ENCODE measurements around the gene GNAI2.
A peak's percentile ranks its signal among the peaks of the same experiment; 100 is the strongest.

The GNAI2 gene

GRCh38 chr3:50245831-50246516 is 10.0 kb downstream of the GNAI2 start:
- Histone ChIP-seq H3K36me3 (ENCODE audit: insufficient read depth, low read length) (peaks cover 16% of the 10 kb centered on the region), H3K27me3 (ENCODE audit: insufficient read depth, low read length) (no peaks in the 10 kb centered on the region), H3K27ac (ENCODE audit: low read depth, low read length) (peak overlapping the region; percentile 93), H3K4me3 (ENCODE audit: low read length) (peak overlapping the region; percentile 31), H3K4me1 (ENCODE audit: insufficient read depth, low read length) (peaks cover 36% of the 10 kb centered on the region), H3K9me3 (ENCODE audit: insufficient read depth, low read depth, low read length) (no peaks in the 10 kb centered on the region), H3K9ac (ENCODE audit: low read depth, low read length) (peak overlapping the region; percentile 54)
- WGBS: 4% methylated on average over 24 of the region's 25 CpGs

- Histone ChIP-seq H3K4me3 (ENCODE audit: low read length) (no peak overlapping the region), H3K9me3 (ENCODE audit: insufficient read depth, low read depth, low read length) (no peaks in the 10 kb centered on the region), H3K36me3 (ENCODE audit: insufficient read depth, low read length) (peaks cover 16% of the 10 kb centered on the region), H3K4me1 (ENCODE audit: insufficient read depth, low read length) (peaks cover 32% of the 10 kb centered on the region), H3K27ac (ENCODE audit: low read depth, low read length) (peak overlapping the region; percentile 93), H3K9ac (ENCODE audit: low read depth, low read length) (peak overlapping the region; percentile 46), H3K27me3 (ENCODE audit: insufficient read depth, low read length) (no peaks in the 10 kb centered on the region)
- 37% methylated on average over 10 of the region's 10 CpGs for WGBS
Observed at GRCh38 chr3:50246517-50246954, 10.5 kb downstream of the GNAI2 start.

GRCh38 chr3:50248387-50248786 is 12.4 kb downstream of the GNAI2 start:
- H3K4me1 ChIP-seq (ENCODE audit: insufficient read depth, low read length): peaks cover 16% of the 10 kb centered on the region
- no peak overlapping the region for H3K4me3 ChIP-seq (ENCODE audit: low read length)
- no peak overlapping the region for H3K27ac ChIP-seq (ENCODE audit: low read depth, low read length)
- no peaks in the 10 kb centered on the region for H3K9me3 ChIP-seq (ENCODE audit: insufficient read depth, low read depth, low read length)
- no peaks in the 10 kb centered on the region for H3K27me3 ChIP-seq (ENCODE audit: insufficient read depth, low read length)
- H3K9ac ChIP-seq (ENCODE audit: low read depth, low read length): no peak overlapping the region
- peaks cover 34% of the 10 kb centered on the region for H3K36me3 ChIP-seq (ENCODE audit: insufficient read depth, low read length)
- 86% methylated on average over 3 of the region's 3 CpGs for WGBS

GRCh38 chr3:50249457-50249856 is 13.5 kb downstream of the GNAI2 start:
- H3K9me3 ChIP-seq (ENCODE audit: insufficient read depth, low read depth, low read length): no peaks in the 10 kb centered on the region
- WGBS: 97% methylated on average over 5 of the region's 5 CpGs
- H3K4me1 ChIP-seq (ENCODE audit: insufficient read depth, low read length): peaks cover 16% of the 10 kb centered on the region
- H3K4me3 ChIP-seq (ENCODE audit: low read length): no peak overlapping the region
- H3K27me3 ChIP-seq (ENCODE audit: insufficient read depth, low read length): no peaks in the 10 kb centered on the region
- peaks cover 42% of the 10 kb centered on the region for H3K36me3 ChIP-seq (ENCODE audit: insufficient read depth, low read length)
- H3K27ac ChIP-seq (ENCODE audit: low read depth, low read length): no peak overlapping the region
- H3K9ac ChIP-seq (ENCODE audit: low read depth, low read length): no peak overlapping the region

GRCh38 chr3:50250514-50250913 is 14.5 kb downstream of the GNAI2 start:
- Histone ChIP-seq H3K9ac (ENCODE audit: low read depth, low read length) (no peak overlapping the region), H3K4me3 (ENCODE audit: low read length) (no peak overlapping the region), H3K9me3 (ENCODE audit: insufficient read depth, low read depth, low read length) (no peaks in the 10 kb centered on the region), H3K36me3 (ENCODE audit: insufficient read depth, low read length) (peaks cover 52% of the 10 kb centered on the region), H3K4me1 (ENCODE audit: insufficient read depth, low read length) (peaks cover 14% of the 10 kb centered on the region), H3K27ac (ENCODE audit: low read depth, low read length) (no peak overlapping the region), H3K27me3 (ENCODE audit: insufficient read depth, low read length) (no peaks in the 10 kb centered on the region)
- 92% methylated on average over 4 of the region's 4 CpGs for WGBS

GRCh38 chr3:50251220-50251619 is 15.2 kb downstream of the GNAI2 start:
- H3K27ac ChIP-seq (ENCODE audit: low read depth, low read length): no peak overlapping the region
- H3K4me1 ChIP-seq (ENCODE audit: insufficient read depth, low read length): peaks cover 10% of the 10 kb centered on the region
- 95% methylated on average over 8 of the region's 8 CpGs for WGBS

GRCh38 chr3:50254577-50255250 is 18.7 kb downstream of the GNAI2 start:
- Histone ChIP-seq H3K36me3 (ENCODE audit: insufficient read depth, low read length) (peaks cover 67% of the 10 kb centered on the region), H3K27me3 (ENCODE audit: insufficient read depth, low read length) (no peaks in the 10 kb centered on the region), H3K27ac (ENCODE audit: low read depth, low read length) (no peak overlapping the region), H3K9ac (ENCODE audit: low read depth, low read length) (no peak overlapping the region), H3K4me3 (ENCODE audit: low read length) (no peak overlapping the region), H3K4me1 (ENCODE audit: insufficient read depth, low read length) (no peaks in the 10 kb centered on the region; the same call in 1 of the 2 replicates), H3K9me3 (ENCODE audit: insufficient read depth, low read depth, low read length) (no peaks in the 10 kb centered on the region)
- WGBS: 85% methylated on average over 8 of the region's 8 CpGs

More at GRCh38 chr3:50251220-50251619, 15.2 kb downstream of the GNAI2 start:
- Histone ChIP-seq H3K36me3 (ENCODE audit: insufficient read depth, low read length) (peaks cover 55% of the 10 kb centered on the region), H3K4me3 (ENCODE audit: low read length) (no peak overlapping the region), H3K9me3 (ENCODE audit: insufficient read depth, low read depth, low read length) (no peaks in the 10 kb centered on the region), H3K27me3 (ENCODE audit: insufficient read depth, low read length) (no peaks in the 10 kb centered on the region), H3K9ac (ENCODE audit: low read depth, low read length) (no peak overlapping the region)

GRCh38 chr3:50255251-50255615 is 19.2 kb downstream of the GNAI2 start:
- no peak overlapping the region for H3K9ac ChIP-seq (ENCODE audit: low read depth, low read length)
- H3K4me3 ChIP-seq (ENCODE audit: low read length): no peak overlapping the region
- no peaks in the 10 kb centered on the region for H3K9me3 ChIP-seq (ENCODE audit: insufficient read depth, low read depth, low read length)
- peaks cover 62% of the 10 kb centered on the region for H3K36me3 ChIP-seq (ENCODE audit: insufficient read depth, low read length)
- 97% methylated on average over 9 of the region's 9 CpGs for WGBS
- H3K27ac ChIP-seq (ENCODE audit: low read depth, low read length): no peak overlapping the region
- no peaks in the 10 kb centered on the region for H3K27me3 ChIP-seq (ENCODE audit: insufficient read depth, low read length)
- H3K4me1 ChIP-seq (ENCODE audit: insufficient read depth, low read length): no peaks in the 10 kb centered on the region; the same call in 1 of the 2 replicates

GRCh38 chr3:50256978-50257890 is 21.2 kb downstream of the GNAI2 start:
- peaks cover 11% of the 10 kb centered on the region for H3K4me1 ChIP-seq (ENCODE audit: insufficient read depth, low read length)
- H3K27me3 ChIP-seq (ENCODE audit: insufficient read depth, low read length): no peaks in the 10 kb centered on the region
- no peaks in the 10 kb centered on the region for H3K9me3 ChIP-seq (ENCODE audit: insufficient read depth, low read depth, low read length)
- H3K27ac ChIP-seq (ENCODE audit: low read depth, low read length): no peak overlapping the region
- H3K36me3 ChIP-seq (ENCODE audit: insufficient read depth, low read length): peaks cover 56% of the 10 kb centered on the region
- H3K4me3 ChIP-seq (ENCODE audit: low read length): no peak overlapping the region
- H3K9ac ChIP-seq (ENCODE audit: low read depth, low read length): no peak overlapping the region
- WGBS: 90% methylated on average over 20 of the region's 20 CpGs

- whole genome bisulfite sequencing: 90% methylated on average over 15 of the region's 17 CpGs
- Histone ChIP-seq H3K36me3 (ENCODE audit: insufficient read depth, low read length) (peaks cover 47% of the 10 kb centered on the region), H3K4me1 (ENCODE audit: insufficient read depth, low read length) (peaks cover 11% of the 10 kb centered on the region), H3K4me3 (ENCODE audit: low read length) (no peak overlapping the region), H3K27me3 (ENCODE audit: insufficient read depth, low read length) (no peaks in the 10 kb centered on the region), H3K9ac (ENCODE audit: low read depth, low read length) (no peak overlapping the region), H3K27ac (ENCODE audit: low read depth, low read length) (no peak overlapping the region), H3K9me3 (ENCODE audit: insufficient read depth, low read depth, low read length) (no peaks in the 10 kb centered on the region)
Observed at GRCh38 chr3:50258029-50258680, 22.2 kb downstream of the GNAI2 start.

Data from HUES64 (cell line).